ENCODE results near the gene AKT1S1. TPM values are rescaled to one million over a fixed set of nuclear protein-coding genes. Genes with fewer than 3 reads are reported as not detected.

Gene AKT1S1
- total RNA-seq, 4 donors from 2014 or later, result 16.2 to 31.0 (median 20.4) TPM

GRCh38 chr19:49916839-49917733 lies 39.9 kb upstream of the AKT1S1 start:
- WGBS, 2 donors, result 65 to 84% methylated on average over 16 to 20 of the region's 21 CpGs
- TF ChIP-seq CTCF (IDR thresholded peaks at IDR 0.05) (peak in 1 of 6 experiments; percentile 8), POLR2A (IDR thresholded peaks at IDR 0.05) (no peak)
- Histone ChIP-seq H3K36me3 (peaks cover 0 to 88% (median 4%) of the 10 kb centered on the region in 3 donors), H3K4me3 (no peak overlapping the region), H3K27me3 (no peaks in the 10 kb centered on the region), H3K27ac (no peak overlapping the region), H3K9me3 (no peaks in the 10 kb centered on the region), H3K4me1 (peaks cover 0 to 11% (median 0%) of the 10 kb centered on the region in 3 donors)
- no peak for DNase-seq
- intact Hi-C loops (cut with DNase I), result no loop called here

GRCh38 chr19:49915271-49915670 lies 38.1 kb upstream of the AKT1S1 start:
- peaks cover 0 to 78% (median 4%) of the 10 kb centered on the region in 3 donors for H3K36me3 ChIP-seq
- 94 to 98% methylated on average over 6 of the region's 6 CpGs for WGBS, 2 donors
- no peak overlapping the region for H3K27ac ChIP-seq
- TF ChIP-seq POLR2A (IDR thresholded peaks at IDR 0.05) (no peak), CTCF (IDR thresholded peaks at IDR 0.05) (no peak)
- intact Hi-C loops (cut with DNase I), result no loop called here
- DNase-seq, result no peak
- H3K4me3 ChIP-seq, result no peak overlapping the region
- peaks cover 3 to 21% (median 12%) of the 10 kb centered on the region in 3 donors for H3K4me1 ChIP-seq
- H3K9me3 ChIP-seq, result no peaks in the 10 kb centered on the region
- H3K27me3 ChIP-seq, result no peaks in the 10 kb centered on the region

- WGBS, 2 donors, result 85 to 86% methylated on average over 5 to 9 of the region's 10 CpGs
- TF ChIP-seq POLR2A (IDR thresholded peaks at IDR 0.05), result no peak
- no peak for TF ChIP-seq CTCF (IDR thresholded peaks at IDR 0.05)
- Histone ChIP-seq H3K9me3 (no peaks in the 10 kb centered on the region), H3K4me3 (no peak overlapping the region), H3K27me3 (no peaks in the 10 kb centered on the region), H3K36me3 (peaks cover 6 to 86% (median 19%) of the 10 kb centered on the region in 3 donors), H3K27ac (no peak overlapping the region), H3K4me1 (peaks cover 3 to 15% (median 12%) of the 10 kb centered on the region in 3 donors)
- intact Hi-C loops (cut with DNase I), result no loop called here
- DNase-seq, result no peak
Measured at GRCh38 chr19:49913720-49914119, 36.6 kb upstream of the AKT1S1 start.

GRCh38 chr19:49912965-49913685 lies 36.0 kb upstream of the AKT1S1 start:
- no peak for TF ChIP-seq POLR2A (IDR thresholded peaks at IDR 0.05)
- no peak for TF ChIP-seq CTCF (IDR thresholded peaks at IDR 0.05)
- no peak for DNase-seq
- Histone ChIP-seq H3K4me3 (no peak overlapping the region), H3K36me3 (peaks cover 12 to 86% (median 25%) of the 10 kb centered on the region in 3 donors), H3K4me1 (peaks cover 3 to 15% (median 12%) of the 10 kb centered on the region in 3 donors), H3K9me3 (no peaks in the 10 kb centered on the region), H3K27me3 (no peaks in the 10 kb centered on the region), H3K27ac (no peak overlapping the region)
- WGBS, 2 donors, result 85 to 91% methylated on average over 15 to 17 of the region's 21 CpGs
- intact Hi-C loops (cut with DNase I), result no loop called here
